ENCODE results near the gene PNPLA7.

- TF ChIP-seq CTCF (IDR thresholded peaks at IDR 0.05), result no peak
- TF ChIP-seq CBFB (CRISPR knock-in tag; IDR thresholded peaks at IDR 0.05; ENCODE audit: low read depth), result no peak
- no peak for TF ChIP-seq FOXJ3 (CRISPR knock-in tag; IDR thresholded peaks at IDR 0.05; ENCODE audit: borderline replicate concordance)
- no peak for TF ChIP-seq ZBTB43 (CRISPR knock-in tag; IDR thresholded peaks at IDR 0.05)
- TF ChIP-seq KAT7 (CRISPR knock-in tag; IDR thresholded peaks at IDR 0.05; ENCODE audit: borderline replicate concordance), result no peak
- TF ChIP-seq TP53 (CRISPR knock-in tag; IDR thresholded peaks at IDR 0.05), result no peak
- no peak for TF ChIP-seq IRF1 (CRISPR knock-in tag; IDR thresholded peaks at IDR 0.05)
- TF ChIP-seq USF1 (CRISPR knock-in tag; IDR thresholded peaks at IDR 0.05), result no peak
- no peak for TF ChIP-seq JUN (CRISPR knock-in tag; IDR thresholded peaks at IDR 0.05)
- no peak for TF ChIP-seq NR2C2 (CRISPR knock-in tag; IDR thresholded peaks at IDR 0.05)
Measured at GRCh38 chr9:137586854-137587253, 36.7 kb upstream of the PNPLA7 start.
